Subcutaneous adipose tissue (tissue), 4 donors: Measurements from ENCODE around the gene APOA1. TPM values are rescaled to one million over a fixed set of nuclear protein-coding genes. Genes with fewer than 3 reads are reported as not detected.

Source experiments
- total RNA-seq, 4 donors: library from RNA; depleted of rRNA; stranded (reverse); fragments of >200 nt; gene quantifications; one replicate each; pipeline ENCODE4 v1.1.0, GENCODE V29; 2016
- TF ChIP-seq, protein P1 (sequence below): fragments of 450-650 bp; IDR thresholded peaks from one replicate; pipeline ENCODE4 v1.5.1; 2016; ENCODE audit warnings: low read depth, mild to moderate bottlenecking, control low read depth, antibody characterized with exemption, moderate library complexity

Gene APOA1
- total RNA-seq, 4 donors from 2014 or later, result not detected

DNA sequence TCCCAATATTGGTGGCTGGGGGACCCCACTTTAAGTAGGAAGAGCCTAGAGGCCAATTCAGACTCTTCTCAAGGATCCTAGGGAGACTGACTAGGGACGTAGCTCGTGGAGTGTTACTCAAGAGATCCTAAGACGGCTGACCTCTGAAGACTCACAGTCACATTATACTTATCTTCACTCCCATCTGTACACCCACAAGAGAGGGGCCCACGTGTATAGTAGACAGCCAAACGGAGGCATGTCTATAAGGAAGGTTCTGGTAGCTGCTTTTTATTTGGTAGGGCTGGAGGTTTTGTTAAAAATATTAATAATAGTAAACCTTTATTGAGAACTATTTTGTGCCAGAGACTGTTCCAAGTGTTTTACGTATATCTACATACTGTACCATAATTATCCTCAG is 22.9 kb upstream of the APOA1 start:
- TF ChIP-seq, protein P1, sequence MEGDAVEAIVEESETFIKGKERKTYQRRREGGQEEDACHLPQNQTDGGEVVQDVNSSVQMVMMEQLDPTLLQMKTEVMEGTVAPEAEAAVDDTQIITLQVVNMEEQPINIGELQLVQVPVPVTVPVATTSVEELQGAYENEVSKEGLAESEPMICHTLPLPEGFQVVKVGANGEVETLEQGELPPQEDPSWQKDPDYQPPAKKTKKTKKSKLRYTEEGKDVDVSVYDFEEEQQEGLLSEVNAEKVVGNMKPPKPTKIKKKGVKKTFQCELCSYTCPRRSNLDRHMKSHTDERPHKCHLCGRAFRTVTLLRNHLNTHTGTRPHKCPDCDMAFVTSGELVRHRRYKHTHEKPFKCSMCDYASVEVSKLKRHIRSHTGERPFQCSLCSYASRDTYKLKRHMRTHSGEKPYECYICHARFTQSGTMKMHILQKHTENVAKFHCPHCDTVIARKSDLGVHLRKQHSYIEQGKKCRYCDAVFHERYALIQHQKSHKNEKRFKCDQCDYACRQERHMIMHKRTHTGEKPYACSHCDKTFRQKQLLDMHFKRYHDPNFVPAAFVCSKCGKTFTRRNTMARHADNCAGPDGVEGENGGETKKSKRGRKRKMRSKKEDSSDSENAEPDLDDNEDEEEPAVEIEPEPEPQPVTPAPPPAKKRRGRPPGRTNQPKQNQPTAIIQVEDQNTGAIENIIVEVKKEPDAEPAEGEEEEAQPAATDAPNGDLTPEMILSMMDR, result no peak

GRCh38 chr11:116859175-116859574 is 21.8 kb upstream of the APOA1 start:
- TF ChIP-seq, protein P1, result no peak

DNA sequence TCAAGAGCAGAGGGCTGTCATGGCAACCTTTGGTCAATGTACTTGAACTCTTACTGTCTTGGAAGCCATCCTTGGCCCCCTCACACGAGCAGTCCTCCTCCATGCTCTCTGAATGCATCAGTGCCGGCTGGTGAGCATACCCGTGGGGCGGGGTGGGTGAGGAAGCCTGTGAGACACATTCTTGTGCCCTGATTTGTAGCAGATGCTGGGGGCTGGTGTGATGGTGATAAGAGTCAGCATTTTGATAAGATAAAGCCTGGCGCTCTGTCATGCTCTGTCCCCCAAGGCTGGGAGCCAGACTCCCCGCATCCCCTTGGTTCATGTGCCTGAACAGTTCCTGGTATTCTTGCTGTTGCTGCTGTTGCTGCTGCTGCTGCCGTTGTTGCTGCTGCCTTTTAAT is 20.5 kb upstream of the APOA1 start:
- TF ChIP-seq, protein P1, result no peak

DNA sequence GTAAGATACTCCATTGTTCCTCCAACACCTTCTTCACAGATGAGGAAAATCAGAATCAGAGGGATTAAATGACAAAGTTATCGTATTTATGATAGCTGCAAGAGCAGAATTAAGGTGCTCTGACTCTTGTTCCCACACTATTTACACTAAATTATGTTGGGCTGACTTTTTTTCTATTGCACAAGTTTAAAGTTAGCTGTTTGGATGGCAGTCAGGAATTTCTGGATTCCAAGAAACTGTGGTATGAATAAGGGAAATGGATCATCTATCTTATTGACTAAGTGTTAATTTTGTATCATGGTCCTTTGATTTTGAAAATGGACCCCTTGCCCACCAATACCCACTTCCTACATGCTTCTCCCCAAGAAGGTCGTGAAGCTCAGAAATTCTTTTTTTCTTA is 19.9 kb upstream of the APOA1 start:
- TF ChIP-seq, protein P1, result no peak

GRCh38 chr11:116856423-116856822 is 19.0 kb upstream of the APOA1 start:
- TF ChIP-seq, protein P1, result no peak

DNA sequence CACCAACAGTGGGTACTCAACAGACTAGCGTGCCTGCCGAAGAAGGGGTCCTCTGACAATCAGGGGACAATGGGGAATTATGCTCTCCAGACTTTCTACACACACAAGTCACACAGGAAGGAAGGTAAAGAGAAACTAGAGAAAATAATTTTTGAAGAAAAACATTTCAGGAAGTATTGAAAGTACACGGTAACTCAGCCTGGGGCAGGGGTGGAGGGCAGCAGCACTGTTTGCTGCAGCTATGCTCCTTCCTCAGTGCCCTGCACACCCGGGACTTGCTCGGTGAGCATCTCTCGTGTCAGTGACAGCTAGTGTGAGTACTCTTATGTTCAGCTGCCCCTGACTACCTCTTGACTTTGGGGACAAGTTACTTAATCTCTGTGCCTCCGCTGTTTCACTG is 18.0 kb upstream of the APOA1 start:
- TF ChIP-seq, protein P1, result no peak

DNA sequence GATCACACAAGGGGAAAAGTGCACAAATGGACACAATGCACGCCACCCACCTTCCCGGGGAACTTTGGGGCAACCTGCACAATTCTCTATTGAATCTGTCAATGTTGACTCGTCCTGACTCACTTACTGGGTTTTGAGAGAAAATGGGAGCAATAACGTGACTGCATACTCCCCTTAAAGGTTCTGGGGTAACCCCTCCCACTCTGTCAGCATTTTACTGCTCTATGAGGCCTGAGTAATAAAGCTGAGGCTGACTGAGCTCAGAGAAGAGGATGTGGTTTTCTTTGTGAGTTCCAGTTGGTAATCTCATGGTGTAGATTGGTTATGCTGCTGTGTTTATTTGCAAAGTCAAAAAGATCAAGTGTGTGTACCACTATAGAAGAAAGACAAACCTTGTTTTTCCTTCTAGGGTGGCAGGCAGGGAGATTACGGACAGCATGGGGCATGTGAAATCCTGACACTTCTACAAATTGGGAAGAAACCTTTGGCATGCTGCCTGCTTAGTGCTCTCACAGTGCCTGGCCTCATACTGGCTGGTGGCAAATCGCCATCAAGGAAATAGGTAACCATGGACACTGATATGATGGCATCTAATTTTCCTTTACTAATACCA is 16.1 kb upstream of the APOA1 start:
- TF ChIP-seq, protein P1, result no peak
